B cell (primary cell): ENCODE results near the gene VAC14. TPM values are rescaled to one million over a fixed set of nuclear protein-coding genes. Genes with fewer than 3 reads are reported as not detected.

Experiments
- ATAC-seq: fragments of 200-7000 bp; cut with Tn5 transposase; one replicate; pipeline ENCODE4 v1.10.0; 2021; ENCODE audit warnings: low read depth, mild to moderate bottlenecking, moderate number of reproducible peaks, moderate library complexity
- CTCF ChIA-PET: fragments of 350-600 bp; sonication (Branson Sonifier 250); formaldehyde crosslinking; loops from one replicate; lab custom pipeline; 2021; ENCODE audit warnings: antibody characterized with exemption, inconsistent platforms; lab: Charles Lee
- POLR2A ChIA-PET: fragments of 350-600 bp; sonication (Branson Sonifier 250); formaldehyde crosslinking; loops from one replicate; lab custom pipeline; 2021; ENCODE audit warnings: antibody characterized with exemption; lab: Charles Lee
- DNase-seq: peaks from one replicate; pipeline ENCODE4 v3.0.0; 2013
- H2AFZ ChIP-seq: 2 replicates; pipeline ENCODE4 v1.6.1; 2012; ENCODE audit warnings: mild to moderate bottlenecking, low read depth, low read length; ENCODE audit not compliant: insufficient read depth, poor library complexity, severe bottlenecking
- H3K27ac ChIP-seq, 2 donors: 1 replicate in 1 of 2; 2 replicates in 1 of 2; pipeline ENCODE4 v1.5.1; 2012 to 2013; ENCODE audit warnings: low read length in 2 of 2, mild to moderate bottlenecking in 2 of 2, moderate library complexity in 1 of 2
- H3K27me3 ChIP-seq, 4 experiments: fragments of 200-600 bp in 1 of 4; sonication (generic) in 1 of 4; replicated peaks in 1 of 4; 1 replicate in 2 of 4; 2 replicates in 2 of 4; pipeline versions ENCODE4 v1.6.1 to v1.7.0; 2013 to 2016; ENCODE audit warnings: low read length in 3 of 4, mild to moderate bottlenecking in 2 of 4, mixed read lengths in 1 of 4, moderate library complexity in 1 of 4; ENCODE audit not compliant: insufficient read depth in 4 of 4, control insufficient read depth in 3 of 4; ENCODE audit errors: control extremely low read depth in 1 of 4
- H3K36me3 ChIP-seq, 2 experiments: replicated peaks in 1 of 2; 1 replicate in 1 of 2; 2 replicates in 1 of 2; pipeline versions ENCODE4 v1.6.1 to v1.7.1; 2013; ENCODE audit warnings: low read length in 1 of 2; ENCODE audit not compliant: insufficient read depth in 2 of 2, control insufficient read depth in 1 of 2; ENCODE audit errors: control extremely low read depth in 1 of 2, extremely low read depth in 1 of 2
- H3K4me1 ChIP-seq, 2 donors: fragments of 200-600 bp in 1 of 2; sonication (generic) in 1 of 2; 1 replicate in 1 of 2; 2 replicates in 1 of 2; pipeline versions ENCODE4 v1.5.1 to v1.6.1; 2013 to 2017; ENCODE audit warnings: low read length in 2 of 2; ENCODE audit not compliant: control insufficient read depth in 2 of 2, insufficient read depth in 2 of 2
- H3K4me2 ChIP-seq: replicated peaks from 2 replicates; pipeline ENCODE3; 2012; ENCODE audit warnings: mild to moderate bottlenecking, low read depth, low read length; ENCODE audit not compliant: poor library complexity, severe bottlenecking
- H3K4me3 ChIP-seq, 5 experiments: fragments of 200-600 bp in 1 of 5; sonication (generic) in 1 of 5; 1 replicate in 3 of 5; 2 replicates in 2 of 5; pipeline versions ENCODE4 v1.5.1 to v1.7.0; 2011 to 2016; ENCODE audit warnings: low read length in 4 of 5, mild to moderate bottlenecking in 4 of 5, low read depth in 2 of 5, control low read depth in 1 of 5, moderate library complexity in 1 of 5; ENCODE audit not compliant: insufficient read depth in 1 of 5; ENCODE audit errors: control extremely low read depth in 1 of 5, extremely low read depth in 1 of 5
- H3K79me2 ChIP-seq: fragments of 200-600 bp; sonication (generic); one replicate; pipeline ENCODE4 v1.6.0; 2016; ENCODE audit warnings: low read length; ENCODE audit not compliant: control insufficient read depth, insufficient read depth
- H3K9ac ChIP-seq: fragments of 200-600 bp; sonication (generic); 2 replicates; pipeline ENCODE4 v1.6.1; 2017; ENCODE audit warnings: mild to moderate bottlenecking, low read length, moderate library complexity
- H3K9me3 ChIP-seq, 3 donors: one replicate each; pipeline versions ENCODE4 v1.6.1 to v1.7.1; 2013; ENCODE audit warnings: low read length in 2 of 3; ENCODE audit not compliant: control insufficient read depth in 2 of 3, insufficient read depth in 1 of 3; ENCODE audit errors: control extremely low read depth in 1 of 3
- H4K20me1 ChIP-seq: 2 replicates; pipeline ENCODE4 v1.6.0; 2012; ENCODE audit warnings: mild to moderate bottlenecking, low read length; ENCODE audit not compliant: insufficient read depth, control insufficient read depth, poor library complexity, severe bottlenecking
- H3K27ac Mint-ChIP-seq: one replicate; pipeline ENCODE4 v1.8.0; 2021; ENCODE audit warnings: mixed read lengths
- H3K27me3 Mint-ChIP-seq: one replicate; pipeline ENCODE4 v1.8.0; 2021; ENCODE audit warnings: mixed read lengths
- H3K4me1 Mint-ChIP-seq: one replicate; pipeline ENCODE4 v1.8.0; 2021; ENCODE audit warnings: mixed read lengths
- H3K4me3 Mint-ChIP-seq: one replicate; pipeline ENCODE4 v1.8.0; 2021; ENCODE audit warnings: mixed read lengths
- H3K9me3 Mint-ChIP-seq: one replicate; pipeline ENCODE4 v1.8.0; 2022; ENCODE audit warnings: mixed read lengths; ENCODE audit not compliant: insufficient read depth
- EZH2 ChIP-seq: IDR thresholded peaks from 2 replicates; pipeline ENCODE4 v1.6.1; 2012; ENCODE audit warnings: borderline replicate concordance, low read depth, mild to moderate bottlenecking, moderate library complexity, low read length; ENCODE audit not compliant: insufficient read depth, poor library complexity, severe bottlenecking
- WGBS: methylation state at CpG from one replicate; pipeline ENCODE4 v1.1.5; 2013; ENCODE audit warnings: missing lambda C conversion rate; ENCODE audit not compliant: insufficient coverage; 5-methylcytosine and 5-hydroxymethylcytosine counted together
- intact Hi-C: fragments of 100-400 bp; cut with micrococcal nuclease; formaldehyde crosslinking; loops from one replicate; pipeline ENCODE4 v1.10.0; 2022
- polyA plus RNA-seq: library from polyadenylated mRNA; depleted of rRNA; stranded (reverse); fragments of >200 nt; gene quantifications from 2 replicates; pipeline ENCODE4 v1.2.3, GENCODE V29; 2012
- total RNA-seq, 2 donors: library from RNA; stranded (reverse); fragments of 120-200 nt in 1 of 2; gene quantifications; 1 replicate in 1 of 2; 2 replicates in 1 of 2; pipeline versions ENCODE4 v1.2.3 to v1.2.4, GENCODE V29; 2013 to 2022
- TF ChIP-seq, protein P1 (sequence below): fragments of 200-600 bp; IDR thresholded peaks from one replicate; pipeline ENCODE4 v1.8.0; 2022; ENCODE audit warnings: antibody characterized with exemption, mild to moderate bottlenecking

The VAC14 gene
- total and polyA plus RNA-seq, 2 donors (not counting 1 experiment from before 2014, with no cell fraction given), result 42.6 to 64.7 TPM

DNA sequence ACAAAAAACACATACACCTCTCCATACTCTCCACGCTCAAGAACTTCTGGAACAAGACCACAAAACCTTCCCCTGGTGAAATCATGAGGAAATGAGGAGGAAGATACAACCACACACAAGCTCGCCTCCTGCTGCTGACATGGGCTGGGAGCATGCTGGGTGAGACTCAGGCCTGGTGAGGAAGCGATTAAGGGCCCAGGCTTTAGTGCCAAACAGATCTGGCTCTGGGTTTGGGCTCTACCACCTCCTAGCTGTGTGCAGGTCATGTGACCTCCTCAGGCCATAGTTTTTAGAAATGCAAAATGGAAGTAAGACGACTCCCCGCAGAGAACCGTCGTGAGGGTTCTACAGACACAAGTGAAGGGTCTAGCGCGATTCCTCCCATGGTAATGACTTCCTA, 41.3 kb downstream of the VAC14 start:
- no peaks in the 10 kb centered on the region for H3K27me3 ChIP-seq
- no peaks in the 10 kb centered on the region for H3K4me1 Mint-ChIP-seq
- no peak overlapping the region for H2AFZ ChIP-seq
- no peak for TF ChIP-seq EZH2
- TF ChIP-seq, protein P1, sequence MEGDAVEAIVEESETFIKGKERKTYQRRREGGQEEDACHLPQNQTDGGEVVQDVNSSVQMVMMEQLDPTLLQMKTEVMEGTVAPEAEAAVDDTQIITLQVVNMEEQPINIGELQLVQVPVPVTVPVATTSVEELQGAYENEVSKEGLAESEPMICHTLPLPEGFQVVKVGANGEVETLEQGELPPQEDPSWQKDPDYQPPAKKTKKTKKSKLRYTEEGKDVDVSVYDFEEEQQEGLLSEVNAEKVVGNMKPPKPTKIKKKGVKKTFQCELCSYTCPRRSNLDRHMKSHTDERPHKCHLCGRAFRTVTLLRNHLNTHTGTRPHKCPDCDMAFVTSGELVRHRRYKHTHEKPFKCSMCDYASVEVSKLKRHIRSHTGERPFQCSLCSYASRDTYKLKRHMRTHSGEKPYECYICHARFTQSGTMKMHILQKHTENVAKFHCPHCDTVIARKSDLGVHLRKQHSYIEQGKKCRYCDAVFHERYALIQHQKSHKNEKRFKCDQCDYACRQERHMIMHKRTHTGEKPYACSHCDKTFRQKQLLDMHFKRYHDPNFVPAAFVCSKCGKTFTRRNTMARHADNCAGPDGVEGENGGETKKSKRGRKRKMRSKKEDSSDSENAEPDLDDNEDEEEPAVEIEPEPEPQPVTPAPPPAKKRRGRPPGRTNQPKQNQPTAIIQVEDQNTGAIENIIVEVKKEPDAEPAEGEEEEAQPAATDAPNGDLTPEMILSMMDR, result no peak
- H3K4me3 Mint-ChIP-seq, result no peak overlapping the region
- H3K27me3 Mint-ChIP-seq, result no peaks in the 10 kb centered on the region
- WGBS, result 95% methylated on average over 7 of the region's 9 CpGs
- H3K27ac Mint-ChIP-seq, result no peak overlapping the region
- no peak for ATAC-seq
- H4K20me1 ChIP-seq, result no peaks in the 10 kb centered on the region
- H3K36me3 ChIP-seq, result peaks cover 0 to 56% of the 10 kb centered on the region in 2 experiments
- POLR2A ChIA-PET, result no interaction called here
- no peak overlapping the region for H3K9ac ChIP-seq
- CTCF ChIA-PET, result no interaction called here
- DNase-seq, result no peak
- H3K79me2 ChIP-seq, result no peaks in the 10 kb centered on the region
- H3K4me3 ChIP-seq, result no peak overlapping the region
- intact Hi-C loops, result no loop called here
- no peaks in the 10 kb centered on the region for H3K4me1 ChIP-seq
- no peak overlapping the region for H3K4me2 ChIP-seq
- no peaks in the 10 kb centered on the region for H3K9me3 Mint-ChIP-seq
- no peak overlapping the region for H3K27ac ChIP-seq
- no peaks in the 10 kb centered on the region for H3K9me3 ChIP-seq

DNA sequence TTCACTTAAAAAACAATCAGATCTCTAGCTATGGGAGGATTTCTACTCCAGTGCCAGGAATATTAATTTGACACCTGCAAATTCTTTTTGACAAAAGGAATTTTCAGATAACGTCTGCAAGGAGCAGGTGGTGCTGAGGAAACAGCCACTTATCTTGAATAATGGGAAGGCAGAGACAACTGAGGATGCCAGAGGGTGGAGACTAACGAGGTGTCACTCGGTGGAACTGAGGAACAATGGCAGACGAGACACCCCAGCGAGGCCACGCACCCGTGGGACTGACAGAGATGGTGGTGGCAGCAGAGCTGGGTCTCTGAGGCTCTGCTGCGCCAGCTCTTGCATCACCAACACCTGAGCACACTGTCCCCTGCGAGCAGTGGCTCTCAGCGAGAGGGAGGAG, 42.2 kb downstream of the VAC14 start:
- 90% methylated on average over 10 of the region's 10 CpGs for whole genome bisulfite sequencing
- POLR2A ChIA-PET, result no interaction called here
- no peak overlapping the region for H3K27ac Mint-ChIP-seq

More for the DNA sequence above, 42.2 kb downstream of the VAC14 start:
- no peaks in the 10 kb centered on the region for H3K4me1 ChIP-seq
- Mint-ChIP-seq H3K27me3 (no peaks in the 10 kb centered on the region), H3K9me3 (no peaks in the 10 kb centered on the region), H3K4me1 (no peaks in the 10 kb centered on the region), H3K4me3 (no peak overlapping the region)
- no peak overlapping the region for H3K9ac ChIP-seq
- H3K4me2 ChIP-seq, result no peak overlapping the region
- CTCF ChIA-PET, result no interaction called here
- intact Hi-C loops, result no loop called here
- no peak for TF ChIP-seq EZH2
- TF ChIP-seq, protein P1, result no peak
- no peaks in the 10 kb centered on the region for H3K79me2 ChIP-seq
- DNase-seq (no peak), ATAC-seq (no peak)
- H3K4me3 ChIP-seq, result no peak overlapping the region
- peaks cover 0 to 52% of the 10 kb centered on the region in 2 experiments for H3K36me3 ChIP-seq
- no peak overlapping the region for H3K27ac ChIP-seq
- H4K20me1 ChIP-seq, result no peaks in the 10 kb centered on the region
- H3K27me3 ChIP-seq, result no peaks in the 10 kb centered on the region
- no peaks in the 10 kb centered on the region for H3K9me3 ChIP-seq
- H2AFZ ChIP-seq, result no peak overlapping the region
